Activated CD8-positive, alpha-beta T cell treated with anti-CD3 and anti-CD28 coated beads for 36 hours (primary cell): ENCODE measurements around the gene PJA2. TPM values are rescaled to one million over a fixed set of nuclear protein-coding genes. Genes with fewer than 3 reads are reported as not detected.

Experiments
- ATAC-seq: fragments of 200-7000 bp; cut with Tn5 transposase; one replicate; pipeline ENCODE4 v1.10.0; 2021; ENCODE audit warnings: mild to moderate bottlenecking, moderate library complexity
- CTCF ChIA-PET: fragments of 350-600 bp; sonication (Branson Sonifier 250); formaldehyde crosslinking; loops from one replicate; lab custom pipeline; 2021; ENCODE audit warnings: antibody characterized with exemption; lab: Charles Lee
- POLR2A ChIA-PET: fragments of 350-600 bp; sonication (Branson Sonifier 250); formaldehyde crosslinking; loops from one replicate; lab custom pipeline; 2021; ENCODE audit warnings: antibody characterized with exemption; lab: Charles Lee
- DNase-seq: peaks from one replicate; pipeline ENCODE4 v3.0.0-alpha.2; 2020
- H3K27ac Mint-ChIP-seq: one replicate; pipeline ENCODE4 v1.8.0; 2021; ENCODE audit warnings: mild to moderate bottlenecking, mixed read lengths
- H3K27me3 Mint-ChIP-seq: one replicate; pipeline ENCODE4 v1.8.0; 2021; ENCODE audit warnings: mixed read lengths
- H3K36me3 Mint-ChIP-seq: one replicate; pipeline ENCODE4 v1.8.0; 2021; ENCODE audit warnings: low read depth, mixed read lengths
- H3K4me1 Mint-ChIP-seq: one replicate; pipeline ENCODE4 v1.8.0; 2021; ENCODE audit warnings: low read depth, mixed read lengths
- H3K4me3 Mint-ChIP-seq: one replicate; pipeline ENCODE4 v1.8.0; 2021; ENCODE audit warnings: mild to moderate bottlenecking, moderate library complexity, mixed read lengths
- H3K9me3 Mint-ChIP-seq: one replicate; pipeline ENCODE4 v1.8.0; 2021; ENCODE audit warnings: mixed read lengths
- intact Hi-C: fragments of 100-400 bp; cut with micrococcal nuclease; formaldehyde crosslinking; loops from one replicate; pipeline ENCODE4 v1.10.0; 2022
- total RNA-seq, 2 experiments: library from RNA; stranded (reverse); gene quantifications; one replicate each; pipeline ENCODE4 v1.2.3, GENCODE V29; 2021
- TF ChIP-seq, protein P1 (sequence below): fragments of 200-600 bp; IDR thresholded peaks from one replicate; pipeline ENCODE4 v1.8.0; 2022; ENCODE audit warnings: antibody characterized with exemption, mild to moderate bottlenecking

Gene PJA2
- total RNA-seq, 2 experiments from 2014 or later, result 65.2 to 67.4 TPM

DNA sequence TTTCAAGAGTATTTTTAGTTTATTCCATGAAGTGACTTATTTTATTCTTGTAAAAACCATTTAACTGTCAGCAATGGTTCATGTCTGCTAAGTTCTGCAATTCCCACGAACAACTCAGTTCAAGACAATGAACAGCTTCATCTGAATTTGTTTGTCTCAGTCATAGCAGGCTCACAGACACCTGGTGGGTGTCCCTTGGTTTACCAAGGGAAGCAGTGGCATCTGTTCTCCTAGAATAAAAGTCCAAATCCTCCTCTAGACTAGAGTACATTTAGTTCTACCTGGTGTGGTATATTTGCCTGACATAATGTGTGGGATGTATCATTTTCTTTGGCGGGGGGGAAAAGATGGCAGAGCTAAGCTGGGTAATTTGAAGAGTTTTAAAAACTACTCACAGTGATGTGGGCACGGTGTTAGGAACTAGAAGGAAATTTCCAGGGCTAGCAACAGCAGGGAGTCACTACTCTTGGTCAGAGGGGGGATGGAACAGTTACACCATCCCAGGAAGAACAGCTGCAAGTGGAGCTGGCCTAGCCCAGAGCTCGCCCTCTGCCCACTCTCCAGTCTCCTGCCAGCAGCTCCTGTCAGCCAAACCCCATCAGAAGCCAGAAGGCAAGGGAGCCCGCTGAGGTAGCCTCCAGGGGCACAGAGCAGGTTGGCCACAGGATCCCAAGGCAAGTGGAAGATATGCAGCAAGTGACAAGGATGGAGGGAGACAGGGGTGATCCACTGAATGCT, 100.3 kb downstream of the PJA2 start:
- ChIA-PET POLR2A (no interaction called here), CTCF (no interaction called here)
- DNase-seq, result no peak
- Mint-ChIP-seq H3K27ac (no peak overlapping the region), H3K4me1 (no peaks in the 10 kb centered on the region), H3K9me3 (no peaks in the 10 kb centered on the region), H3K27me3 (no peaks in the 10 kb centered on the region), H3K4me3 (no peak overlapping the region), H3K36me3 (no peaks in the 10 kb centered on the region)
- no peak for ATAC-seq
- intact Hi-C loops, result no loop called here
- TF ChIP-seq, protein P1, sequence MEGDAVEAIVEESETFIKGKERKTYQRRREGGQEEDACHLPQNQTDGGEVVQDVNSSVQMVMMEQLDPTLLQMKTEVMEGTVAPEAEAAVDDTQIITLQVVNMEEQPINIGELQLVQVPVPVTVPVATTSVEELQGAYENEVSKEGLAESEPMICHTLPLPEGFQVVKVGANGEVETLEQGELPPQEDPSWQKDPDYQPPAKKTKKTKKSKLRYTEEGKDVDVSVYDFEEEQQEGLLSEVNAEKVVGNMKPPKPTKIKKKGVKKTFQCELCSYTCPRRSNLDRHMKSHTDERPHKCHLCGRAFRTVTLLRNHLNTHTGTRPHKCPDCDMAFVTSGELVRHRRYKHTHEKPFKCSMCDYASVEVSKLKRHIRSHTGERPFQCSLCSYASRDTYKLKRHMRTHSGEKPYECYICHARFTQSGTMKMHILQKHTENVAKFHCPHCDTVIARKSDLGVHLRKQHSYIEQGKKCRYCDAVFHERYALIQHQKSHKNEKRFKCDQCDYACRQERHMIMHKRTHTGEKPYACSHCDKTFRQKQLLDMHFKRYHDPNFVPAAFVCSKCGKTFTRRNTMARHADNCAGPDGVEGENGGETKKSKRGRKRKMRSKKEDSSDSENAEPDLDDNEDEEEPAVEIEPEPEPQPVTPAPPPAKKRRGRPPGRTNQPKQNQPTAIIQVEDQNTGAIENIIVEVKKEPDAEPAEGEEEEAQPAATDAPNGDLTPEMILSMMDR, result no peak

DNA sequence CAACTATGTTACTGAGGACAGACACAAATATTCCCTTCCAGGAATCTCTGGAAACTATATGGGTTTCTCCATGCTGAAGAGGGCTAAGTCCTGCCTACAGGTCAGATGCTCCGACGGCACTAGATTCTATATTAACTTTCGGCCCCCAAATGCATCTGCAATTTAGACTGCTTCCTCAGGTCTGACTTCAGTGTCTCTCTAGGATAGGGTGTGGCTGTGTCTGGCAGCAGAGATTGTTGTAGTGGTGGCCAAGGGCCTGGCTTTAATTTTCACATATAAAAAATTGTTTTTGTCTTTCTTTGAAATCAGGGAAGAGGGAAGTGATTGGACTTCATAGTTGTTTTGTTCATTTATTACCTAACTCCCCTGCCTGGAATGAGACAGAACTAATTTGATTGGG, 101.8 kb downstream of the PJA2 start:
- Mint-ChIP-seq H3K9me3 (no peaks in the 10 kb centered on the region), H3K4me3 (no peak overlapping the region), H3K36me3 (no peaks in the 10 kb centered on the region), H3K27ac (no peak overlapping the region), H3K27me3 (no peaks in the 10 kb centered on the region), H3K4me1 (no peaks in the 10 kb centered on the region)
- CTCF ChIA-PET, result interaction anchor here (1.2 kb wide), 1 partner anchor 15 kb away, joined by 3 read pairs; no protein-coding TSS in a partner anchor
- DNase-seq (no peak), ATAC-seq (no peak)
- POLR2A ChIA-PET, result no interaction called here
- intact Hi-C loops, result no loop called here
- TF ChIP-seq, protein P1, result no peak

DNA sequence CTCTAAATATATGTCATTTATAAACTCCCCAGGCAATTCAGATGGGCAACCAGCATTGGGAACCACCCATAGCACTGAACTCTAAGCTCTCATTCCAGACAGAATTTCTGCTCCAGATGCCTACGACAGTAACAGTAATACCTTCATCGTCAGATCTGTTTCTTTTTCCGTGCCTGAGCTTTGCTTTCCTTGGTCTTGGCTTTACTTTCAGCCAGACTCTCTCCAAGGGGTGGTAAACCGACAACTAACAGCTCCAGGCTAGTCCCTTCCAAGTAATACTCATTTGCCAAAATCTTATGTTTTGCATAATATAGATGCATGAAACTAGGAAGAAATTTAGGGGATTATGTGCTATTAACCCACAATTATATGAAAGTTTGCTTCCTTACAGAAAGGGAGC, 102.3 kb downstream of the PJA2 start:
- Mint-ChIP-seq H3K4me1 (no peaks in the 10 kb centered on the region), H3K27me3 (no peaks in the 10 kb centered on the region), H3K36me3 (no peaks in the 10 kb centered on the region), H3K27ac (no peak overlapping the region), H3K4me3 (no peak overlapping the region), H3K9me3 (no peaks in the 10 kb centered on the region)
- intact Hi-C loops, result no loop called here
- CTCF ChIA-PET, result interaction anchor here (1.2 kb wide), 1 partner anchor 16 kb away, joined by 3 read pairs; no protein-coding TSS in a partner anchor
- TF ChIP-seq, protein P1, result no peak
- POLR2A ChIA-PET, result no interaction called here
- ATAC-seq, result no peak
- no peak for DNase-seq

DNA sequence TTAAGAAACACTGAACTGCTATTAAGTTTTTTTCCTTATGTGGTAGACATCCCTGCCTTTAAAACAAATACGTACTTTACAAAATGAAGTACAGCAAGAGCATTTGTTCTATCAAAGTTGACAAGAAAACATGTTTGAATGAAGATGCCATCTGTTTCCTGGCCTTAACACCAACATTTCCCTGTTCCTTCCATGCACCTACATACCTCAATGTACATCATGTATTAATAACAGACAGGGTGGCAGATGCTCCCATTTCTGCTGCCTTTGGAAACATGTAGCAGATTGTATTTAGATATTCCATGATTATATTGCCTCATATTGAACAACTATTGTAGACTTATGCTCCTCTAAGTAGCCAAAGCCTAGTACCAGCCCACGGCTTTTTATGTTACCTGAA, 104.4 kb downstream of the PJA2 start:
- ATAC-seq (no peak), DNase-seq (no peak)
- CTCF ChIA-PET, result no interaction called here
- intact Hi-C loops, result no loop called here
- POLR2A ChIA-PET, result no interaction called here
- Mint-ChIP-seq H3K4me1 (no peaks in the 10 kb centered on the region), H3K9me3 (no peaks in the 10 kb centered on the region), H3K27me3 (no peaks in the 10 kb centered on the region), H3K4me3 (no peak overlapping the region), H3K27ac (no peak overlapping the region), H3K36me3 (no peaks in the 10 kb centered on the region)
- TF ChIP-seq, protein P1, result no peak

DNA sequence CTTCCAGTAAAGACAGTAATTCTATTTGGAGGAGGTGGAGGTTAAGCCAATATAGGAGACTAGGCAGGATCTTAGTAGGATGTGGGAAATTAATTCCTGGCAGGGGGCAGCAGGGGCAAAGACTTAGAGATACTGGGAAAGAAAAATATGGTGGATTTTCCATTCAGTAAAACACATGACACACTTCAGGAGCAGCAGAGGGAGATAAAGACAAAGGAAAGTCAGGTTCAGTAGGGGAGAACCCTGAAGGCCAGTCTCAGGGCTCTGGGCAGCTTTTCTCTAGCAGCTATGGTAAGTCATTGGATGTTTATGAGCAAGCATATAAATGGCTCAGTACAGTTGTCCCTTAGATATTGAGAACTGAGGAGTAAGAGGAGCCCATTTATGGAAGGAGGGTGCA, 105.5 kb downstream of the PJA2 start:
- POLR2A ChIA-PET, result no interaction called here
- intact Hi-C loops, result no loop called here
- Mint-ChIP-seq H3K36me3 (no peaks in the 10 kb centered on the region), H3K27me3 (no peaks in the 10 kb centered on the region), H3K27ac (no peak overlapping the region), H3K4me3 (no peak overlapping the region), H3K9me3 (no peaks in the 10 kb centered on the region), H3K4me1 (no peaks in the 10 kb centered on the region)
- DNase-seq (no peak), ATAC-seq (no peak)
- TF ChIP-seq, protein P1, result no peak
- CTCF ChIA-PET, result interaction anchor here (1.3 kb wide), 1 partner anchor 34 kb away, joined by 3 read pairs; no protein-coding TSS in a partner anchor
